ENCODE data around the gene RELL2.

RELL2 gene

GRCh38 chr5:141674747-141675146, 38.0 kb downstream of the RELL2 start:
- Histone ChIP-seq H3K4me1 (ENCODE audit: control insufficient read depth, low read length) (no peaks in the 10 kb centered on the region), H3K9me3 (ENCODE audit: control insufficient read depth, insufficient read depth, low read length) (no peaks in the 10 kb centered on the region), H3K9me2 (replicated peaks; ENCODE audit: control insufficient read depth, low read length) (no peaks in the 10 kb centered on the region), H3K27ac (ENCODE audit: low read depth, low read length) (no peak overlapping the region), H3K4me2 (ENCODE audit: low read length) (no peak overlapping the region), H3K4me3 (ENCODE audit: low read length) (no peak overlapping the region), H3K27me3 (ENCODE audit: control insufficient read depth, low read length) (peaks cover 6% of the 10 kb centered on the region; the same call in 1 of the 2 replicates), H3K79me2 (ENCODE audit: control insufficient read depth, low read length) (no peaks in the 10 kb centered on the region), H4K20me1 (ENCODE audit: control insufficient read depth, insufficient read depth, low read depth, low read length) (no peaks in the 10 kb centered on the region), H3F3A (ENCODE audit: control insufficient read depth, insufficient read depth) (no peaks in the 10 kb centered on the region), H3K36me3 (ENCODE audit: control insufficient read depth, low read length) (no peaks in the 10 kb centered on the region)
- TF ChIP-seq EZH2phosphoT487 (IDR thresholded peaks at IDR 0.05; ENCODE audit: borderline replicate concordance, low read length) (no peak), CTCF (IDR thresholded peaks at IDR 0.05; ENCODE audit: low read depth, low read length, poor library complexity, severe bottlenecking) (no peak)

GRCh38 chr5:141675672-141676071, 38.9 kb downstream of the RELL2 start:
- no peaks in the 10 kb centered on the region for H3K9me2 ChIP-seq (replicated peaks; ENCODE audit: control insufficient read depth, low read length)
- H3K36me3 ChIP-seq (ENCODE audit: control insufficient read depth, low read length) = no peaks in the 10 kb centered on the region
- no peaks in the 10 kb centered on the region for H3K9me3 ChIP-seq (ENCODE audit: control insufficient read depth, insufficient read depth, low read length)
- H4K20me1 ChIP-seq (ENCODE audit: control insufficient read depth, insufficient read depth, low read depth, low read length) = no peaks in the 10 kb centered on the region
- no peaks in the 10 kb centered on the region for H3K79me2 ChIP-seq (ENCODE audit: control insufficient read depth, low read length)
- H3K4me2 ChIP-seq (ENCODE audit: low read length) = no peak overlapping the region
- no peaks in the 10 kb centered on the region for H3F3A ChIP-seq (ENCODE audit: control insufficient read depth, insufficient read depth)
- H3K4me3 ChIP-seq (ENCODE audit: low read length) = no peak overlapping the region
- no peaks in the 10 kb centered on the region for H3K4me1 ChIP-seq (ENCODE audit: control insufficient read depth, low read length)
- TF ChIP-seq CTCF (IDR thresholded peaks at IDR 0.05; ENCODE audit: low read depth, low read length, poor library complexity, severe bottlenecking) (no peak), EZH2phosphoT487 (IDR thresholded peaks at IDR 0.05; ENCODE audit: borderline replicate concordance, low read length) (no peak)
- peaks cover 10% of the 10 kb centered on the region; the same call in 1 of the 2 replicates for H3K27me3 ChIP-seq (ENCODE audit: control insufficient read depth, low read length)
- H3K27ac ChIP-seq (ENCODE audit: low read depth, low read length) = no peak overlapping the region

GRCh38 chr5:141677415-141677814, 40.6 kb downstream of the RELL2 start:
- no peaks in the 10 kb centered on the region for H3K79me2 ChIP-seq (ENCODE audit: control insufficient read depth, low read length)
- no peak overlapping the region for H3K4me3 ChIP-seq (ENCODE audit: low read length)
- H3K4me2 ChIP-seq (ENCODE audit: low read length) = no peak overlapping the region
- TF ChIP-seq CTCF (IDR thresholded peaks at IDR 0.05; ENCODE audit: low read depth, low read length, poor library complexity, severe bottlenecking) (peak; percentile 35), EZH2phosphoT487 (IDR thresholded peaks at IDR 0.05; ENCODE audit: borderline replicate concordance, low read length) (no peak)
- no peaks in the 10 kb centered on the region for H3K9me3 ChIP-seq (ENCODE audit: control insufficient read depth, insufficient read depth, low read length)
- H3K9me2 ChIP-seq (replicated peaks; ENCODE audit: control insufficient read depth, low read length) = no peaks in the 10 kb centered on the region
- peaks cover 4% of the 10 kb centered on the region for H3K4me1 ChIP-seq (ENCODE audit: control insufficient read depth, low read length)
- no peaks in the 10 kb centered on the region for H3F3A ChIP-seq (ENCODE audit: control insufficient read depth, insufficient read depth)
- no peak overlapping the region for H3K27ac ChIP-seq (ENCODE audit: low read depth, low read length)
- peaks cover 23% of the 10 kb centered on the region for H3K27me3 ChIP-seq (ENCODE audit: control insufficient read depth, low read length)
- H3K36me3 ChIP-seq (ENCODE audit: control insufficient read depth, low read length) = no peaks in the 10 kb centered on the region
- no peaks in the 10 kb centered on the region for H4K20me1 ChIP-seq (ENCODE audit: control insufficient read depth, insufficient read depth, low read depth, low read length)

Data from DOHH2 (cell line).